ENCODE data around the gene ADGRF1.

ADGRF1 gene

DNA sequence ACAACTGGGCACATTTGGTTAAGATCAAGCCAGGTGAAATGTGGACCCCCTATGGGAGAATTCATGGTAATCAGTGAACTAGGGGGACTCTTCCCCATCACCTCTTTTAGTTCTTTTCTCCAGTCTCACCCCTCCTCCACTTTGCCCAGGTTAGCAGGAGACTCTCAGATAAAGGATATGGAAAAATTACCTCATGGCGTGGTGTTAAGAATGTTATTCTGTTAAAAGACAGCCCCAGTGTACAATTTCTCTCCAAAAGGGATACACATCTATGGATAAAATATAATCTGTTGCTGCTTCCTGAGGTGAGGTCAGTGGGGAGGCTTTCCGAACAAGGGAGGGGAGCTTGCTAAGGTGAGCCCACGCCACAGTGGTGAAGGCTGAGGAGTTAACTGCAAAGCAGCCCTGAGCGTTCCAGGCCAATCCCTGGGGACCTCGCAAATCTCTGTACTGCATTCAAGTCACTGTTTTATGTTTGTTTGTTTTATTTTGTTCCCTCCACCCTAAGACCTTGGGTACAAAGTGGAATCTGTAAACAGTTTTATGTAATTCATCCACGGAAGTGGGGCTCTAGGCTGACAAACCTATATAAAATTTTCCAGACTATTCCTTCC, 52.0 kb downstream of the ADGRF1 start:
- TF ChIP-seq GATA2 (IDR thresholded peaks at IDR 0.05; ENCODE audit: low read depth, low read length) = no peak
- TF ChIP-seq GATA3 (IDR thresholded peaks at IDR 0.05; ENCODE audit: low read depth, low read length) = no peak

DNA sequence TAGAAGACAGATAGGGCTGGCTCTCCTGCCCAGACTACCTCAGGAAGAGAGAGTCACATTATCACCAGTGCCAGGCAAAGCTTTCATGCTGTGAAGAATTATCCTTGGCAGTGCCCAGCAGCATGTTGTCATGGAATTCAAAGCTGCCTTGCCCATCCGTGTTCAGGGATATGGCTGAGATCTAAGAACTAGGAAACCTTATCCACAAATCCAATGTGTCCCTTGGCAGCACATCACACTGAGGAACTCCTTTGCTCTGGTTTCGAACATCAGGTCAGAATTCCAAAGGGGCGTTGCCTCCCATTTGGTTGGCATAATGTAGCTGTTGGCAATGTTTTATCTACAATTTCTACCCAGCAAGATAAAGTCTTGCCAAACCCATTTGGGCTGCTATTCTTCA, 52.7 kb downstream of the ADGRF1 start:
- TF ChIP-seq GATA3 (IDR thresholded peaks at IDR 0.05; ENCODE audit: low read depth, low read length) (no peak), GATA2 (IDR thresholded peaks at IDR 0.05; ENCODE audit: low read depth, low read length) (no peak)

DNA sequence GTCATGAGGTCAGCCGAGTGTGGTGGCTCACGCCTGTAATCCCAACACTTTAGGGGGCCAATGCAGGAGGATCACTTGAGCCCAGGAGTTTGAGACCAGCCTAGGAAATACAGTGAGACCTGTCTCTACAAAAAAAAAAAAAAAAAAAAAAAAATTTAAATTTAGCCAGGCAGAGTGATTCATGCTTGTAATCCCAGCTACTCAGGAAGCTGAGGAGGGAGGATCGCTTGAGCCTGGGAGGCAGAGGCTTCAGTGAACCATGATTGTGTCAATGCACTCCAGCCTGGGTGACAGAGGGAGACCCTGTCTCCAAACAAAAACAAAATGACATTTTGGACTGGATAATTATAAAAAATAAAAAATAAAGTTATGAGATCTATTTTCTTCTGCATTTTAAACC, 56.2 kb downstream of the ADGRF1 start:
- TF ChIP-seq GATA3 (IDR thresholded peaks at IDR 0.05; ENCODE audit: low read depth, low read length) (no peak), GATA2 (IDR thresholded peaks at IDR 0.05; ENCODE audit: low read depth, low read length) (no peak)

DNA sequence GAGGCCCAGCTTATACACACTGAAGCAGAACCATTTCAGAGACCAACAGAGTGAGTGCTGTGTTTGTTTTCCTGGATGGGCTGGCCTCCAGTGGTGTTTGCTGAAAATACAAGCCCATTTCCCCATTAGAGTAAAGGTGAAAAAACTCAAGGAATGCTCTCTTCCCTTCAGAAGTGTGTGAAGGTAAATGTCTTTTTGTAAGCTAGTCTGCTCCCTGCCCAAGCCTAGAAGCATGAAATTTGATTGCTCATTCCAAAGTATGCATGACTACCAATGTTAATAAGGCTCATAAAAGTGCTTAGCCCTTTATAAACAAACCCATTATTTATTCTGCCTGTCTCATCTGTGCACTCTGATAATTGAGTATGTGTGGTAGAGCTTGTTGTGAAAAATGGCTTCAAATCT, 59.1 kb downstream of the ADGRF1 start:
- TF ChIP-seq GATA2 (IDR thresholded peaks at IDR 0.05; ENCODE audit: low read depth, low read length) = no peak
- TF ChIP-seq GATA3 (IDR thresholded peaks at IDR 0.05; ENCODE audit: low read depth, low read length) = no peak

DNA sequence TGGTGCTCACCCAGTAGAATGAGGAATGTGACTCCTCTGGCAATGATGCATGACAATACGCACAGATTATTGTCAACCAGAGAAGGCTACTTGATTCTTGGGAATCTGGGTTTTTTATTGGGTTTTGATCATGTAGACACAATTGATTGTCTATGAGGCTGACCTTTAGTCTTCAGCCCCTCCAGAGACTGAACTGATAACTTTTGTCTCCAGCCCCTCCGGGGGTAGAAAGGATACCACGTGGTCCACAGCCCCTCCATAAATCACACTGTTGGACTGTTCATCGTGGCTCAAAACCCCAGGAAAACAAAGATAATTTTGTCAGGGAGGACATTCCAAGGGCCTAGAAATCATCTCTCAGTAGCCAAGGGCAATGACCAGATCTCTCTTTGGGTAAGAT, 62.9 kb downstream of the ADGRF1 start:
- TF ChIP-seq GATA3 (IDR thresholded peaks at IDR 0.05; ENCODE audit: low read depth, low read length) (no peak), GATA2 (IDR thresholded peaks at IDR 0.05; ENCODE audit: low read depth, low read length) (no peak)

DNA sequence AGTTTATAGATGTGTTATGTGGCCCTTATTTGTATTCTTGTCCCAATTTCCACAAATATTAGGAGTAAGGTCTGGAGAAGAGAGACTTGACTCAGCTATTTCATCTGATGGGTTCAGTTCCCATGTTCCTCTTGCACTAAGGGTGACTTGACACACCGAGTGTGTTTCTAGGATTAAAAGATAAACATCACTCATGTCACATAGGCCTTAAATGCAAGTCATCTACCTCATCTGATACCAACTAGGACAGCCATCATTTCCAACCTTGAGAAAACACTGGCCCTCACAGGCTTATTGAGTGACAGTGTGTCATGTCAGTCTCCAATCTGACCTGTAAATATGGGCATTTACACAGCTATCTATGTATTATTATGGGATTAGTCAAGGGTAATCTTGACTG, 67.3 kb downstream of the ADGRF1 start:
- TF ChIP-seq GATA3 (IDR thresholded peaks at IDR 0.05; ENCODE audit: low read depth, low read length) = no peak

DNA sequence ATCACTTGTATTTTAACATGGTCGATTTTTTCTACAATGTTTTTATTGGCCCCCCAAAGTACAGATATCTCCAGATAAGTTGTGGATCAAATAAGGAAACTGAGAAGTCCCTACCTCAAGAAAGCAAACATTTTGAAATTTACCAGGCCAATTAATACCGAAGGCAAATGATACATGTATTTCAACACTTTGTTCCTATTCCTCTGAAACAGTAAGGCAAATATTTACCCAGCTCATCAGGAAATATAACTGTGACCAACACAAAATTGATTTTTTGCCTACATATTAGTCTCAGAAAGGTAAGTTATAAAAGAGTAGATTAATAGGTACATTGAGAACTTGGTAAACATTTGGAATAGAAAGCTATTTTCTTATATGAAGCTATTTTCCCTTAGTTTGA, 69.1 kb downstream of the ADGRF1 start:
- no peak for TF ChIP-seq GATA3 (IDR thresholded peaks at IDR 0.05; ENCODE audit: low read depth, low read length)
- TF ChIP-seq GATA2 (IDR thresholded peaks at IDR 0.05; ENCODE audit: low read depth, low read length) = no peak

DNA sequence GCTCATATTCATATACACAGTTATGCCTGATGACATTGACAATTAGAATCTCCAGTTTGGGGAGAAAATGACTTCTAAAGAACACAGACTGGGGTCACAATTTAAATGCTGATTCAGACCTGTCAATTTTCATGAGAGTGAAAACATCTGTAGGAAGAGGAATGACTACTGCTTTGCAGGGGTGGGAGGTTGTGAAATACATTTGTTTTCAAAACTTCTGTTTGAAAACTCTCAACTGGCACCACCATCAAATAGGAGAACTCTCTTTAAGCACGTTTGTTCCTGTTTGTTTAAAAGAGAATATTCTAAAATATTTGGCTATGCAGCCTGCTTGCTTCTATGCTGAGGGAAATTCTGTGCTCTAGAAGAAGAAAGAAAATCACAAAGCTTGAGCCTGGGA, 69.6 kb downstream of the ADGRF1 start:
- TF ChIP-seq GATA2 (IDR thresholded peaks at IDR 0.05; ENCODE audit: low read depth, low read length) = no peak

DNA sequence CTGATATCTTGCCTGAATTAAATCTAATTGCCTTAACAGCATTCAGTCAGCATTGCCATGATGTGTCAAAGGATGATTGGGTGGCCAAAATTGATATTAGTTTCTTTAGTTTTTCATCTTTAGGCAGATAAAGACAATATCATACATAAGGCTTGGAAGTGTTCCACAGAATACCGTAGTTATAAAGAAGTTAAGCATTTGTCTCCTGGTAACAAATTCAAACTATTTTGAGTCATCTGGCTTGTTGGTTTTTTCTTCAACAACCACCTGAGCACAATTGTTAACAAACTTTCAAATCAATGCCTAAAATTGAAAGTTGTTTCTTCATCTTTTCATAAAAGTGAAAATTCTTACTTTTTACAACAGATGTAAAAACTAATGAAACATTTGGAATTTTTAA, 72.9 kb downstream of the ADGRF1 start:
- no peak for TF ChIP-seq GATA2 (IDR thresholded peaks at IDR 0.05; ENCODE audit: low read depth, low read length)
- TF ChIP-seq GATA3 (IDR thresholded peaks at IDR 0.05; ENCODE audit: low read depth, low read length) = no peak

DNA sequence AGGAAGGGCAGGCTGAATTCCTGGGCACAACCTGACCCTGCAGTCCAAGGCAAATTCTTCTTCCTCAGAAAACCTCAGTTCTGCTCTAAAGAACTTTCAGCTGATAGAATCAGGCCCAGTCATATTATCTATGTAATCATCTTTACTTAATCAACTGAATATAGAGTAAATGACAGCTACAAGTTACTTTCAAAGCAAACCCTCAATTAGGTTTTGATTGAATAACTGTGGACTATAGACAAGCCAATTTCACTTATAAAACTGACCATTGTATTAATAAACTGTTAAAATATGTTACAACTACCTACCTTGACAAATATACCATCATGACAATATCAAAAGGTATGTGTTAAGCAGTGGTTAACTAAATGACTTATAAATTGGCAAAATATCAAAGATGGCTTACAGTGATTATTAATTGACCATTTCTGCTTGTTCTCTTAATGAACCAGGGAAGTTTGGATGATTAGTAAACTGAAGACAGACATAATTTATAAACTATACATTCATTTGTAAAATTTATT, 74.2 kb downstream of the ADGRF1 start:
- TF ChIP-seq GATA2 (IDR thresholded peaks at IDR 0.05; ENCODE audit: low read depth, low read length) (no peak), GATA3 (IDR thresholded peaks at IDR 0.05; ENCODE audit: low read depth, low read length) (no peak)

DNA sequence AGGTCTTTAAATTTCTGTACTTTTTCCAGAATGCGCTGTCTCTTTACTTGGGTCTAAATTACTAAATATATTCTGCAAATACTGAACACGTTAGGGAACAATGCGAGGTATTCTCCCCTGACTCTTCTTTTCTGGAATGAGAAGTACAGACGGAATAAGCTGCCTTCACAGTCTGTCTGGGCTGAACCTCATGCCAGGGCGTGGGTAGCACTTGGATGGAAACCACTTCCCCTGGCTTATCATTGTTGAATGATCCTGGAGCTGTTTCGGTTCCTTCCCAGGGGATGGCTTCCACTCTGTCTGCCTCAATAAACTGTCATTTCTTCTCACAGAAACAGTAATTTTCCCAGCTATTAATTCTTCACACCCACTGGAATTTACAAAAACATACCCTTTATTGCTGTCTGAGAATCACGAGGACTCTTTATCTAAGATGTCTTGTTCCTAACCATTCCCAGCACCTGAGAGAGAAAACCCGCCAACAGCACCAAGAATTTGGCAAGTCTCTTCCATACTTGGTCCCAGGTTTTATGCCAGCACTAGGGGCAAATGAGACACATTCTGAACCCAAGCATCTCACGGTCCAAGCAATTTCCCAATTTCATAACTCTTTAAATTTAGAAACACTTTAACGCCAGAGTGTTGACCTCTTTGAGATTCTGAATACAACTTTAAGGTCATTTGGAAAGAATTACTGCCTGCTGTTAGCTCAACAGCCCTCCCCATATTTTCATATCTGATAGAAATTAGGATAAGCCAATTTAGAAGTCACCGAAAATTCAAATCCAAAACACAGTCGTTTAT, 77.2 kb downstream of the ADGRF1 start:
- no peak for TF ChIP-seq GATA2 (IDR thresholded peaks at IDR 0.05; ENCODE audit: low read depth, low read length)

DNA sequence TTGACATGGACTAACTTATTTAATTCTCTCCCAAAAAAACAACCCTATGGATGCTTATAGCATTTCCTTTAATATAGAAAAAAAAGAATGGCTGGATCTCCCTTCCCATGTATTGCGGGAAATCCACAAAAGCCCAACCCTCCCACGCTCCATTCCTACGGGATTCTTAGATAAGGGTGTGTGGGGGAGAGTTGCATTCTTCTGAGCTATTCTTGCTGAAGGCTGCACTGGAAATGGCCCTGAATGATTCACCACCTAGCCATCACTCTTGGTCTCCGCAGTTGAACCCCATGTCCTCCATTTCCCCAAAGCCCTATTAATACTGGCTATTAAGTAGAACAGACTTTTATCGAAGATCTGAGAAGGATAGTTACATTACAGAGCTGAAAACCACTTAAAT, 78.5 kb downstream of the ADGRF1 start:
- TF ChIP-seq GATA3 (IDR thresholded peaks at IDR 0.05; ENCODE audit: low read depth, low read length) (no peak), GATA2 (IDR thresholded peaks at IDR 0.05; ENCODE audit: low read depth, low read length) (no peak)

DNA sequence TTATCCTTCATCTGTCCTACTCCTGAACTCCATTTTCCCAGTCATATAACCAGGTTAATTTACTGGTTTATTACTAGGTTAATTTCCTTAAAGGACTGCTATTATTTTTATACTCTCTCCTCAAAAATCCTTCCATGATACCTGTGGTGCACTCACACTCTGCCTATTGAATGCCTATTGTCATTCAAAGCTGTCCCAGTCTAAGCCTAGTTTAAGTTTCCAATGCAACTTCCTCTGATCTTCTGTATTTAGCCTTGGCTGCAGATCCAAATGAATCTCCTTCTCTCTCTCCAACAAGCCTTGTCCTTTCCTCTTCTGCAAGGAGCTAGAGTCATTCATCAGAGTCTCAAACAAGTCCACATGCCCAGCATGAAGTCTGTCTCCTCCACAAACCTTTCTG, 79.1 kb downstream of the ADGRF1 start:
- TF ChIP-seq GATA3 (IDR thresholded peaks at IDR 0.05; ENCODE audit: low read depth, low read length) = no peak
- no peak for TF ChIP-seq GATA2 (IDR thresholded peaks at IDR 0.05; ENCODE audit: low read depth, low read length)

DNA sequence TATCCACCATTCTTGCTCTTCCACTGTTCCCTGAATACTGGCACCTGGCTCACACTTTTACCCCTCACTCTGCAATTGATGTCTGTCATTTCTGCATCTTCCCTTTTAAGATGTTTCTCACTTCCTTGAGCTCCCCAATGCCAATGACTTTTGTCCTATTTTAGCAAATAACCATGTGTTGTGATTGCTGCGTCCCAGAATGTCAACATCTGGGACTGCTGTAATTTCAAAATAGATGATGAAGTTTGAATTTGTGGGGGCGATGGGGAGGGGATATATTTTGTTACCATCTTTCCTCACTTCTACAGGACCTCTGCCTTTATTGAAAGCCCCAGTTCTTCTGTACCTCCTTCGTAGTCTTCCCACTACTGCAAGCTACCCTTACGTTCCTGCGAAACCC, 80.4 kb downstream of the ADGRF1 start:
- TF ChIP-seq GATA2 (IDR thresholded peaks at IDR 0.05; ENCODE audit: low read depth, low read length) (no peak), GATA3 (IDR thresholded peaks at IDR 0.05; ENCODE audit: low read depth, low read length) (no peak)

DNA sequence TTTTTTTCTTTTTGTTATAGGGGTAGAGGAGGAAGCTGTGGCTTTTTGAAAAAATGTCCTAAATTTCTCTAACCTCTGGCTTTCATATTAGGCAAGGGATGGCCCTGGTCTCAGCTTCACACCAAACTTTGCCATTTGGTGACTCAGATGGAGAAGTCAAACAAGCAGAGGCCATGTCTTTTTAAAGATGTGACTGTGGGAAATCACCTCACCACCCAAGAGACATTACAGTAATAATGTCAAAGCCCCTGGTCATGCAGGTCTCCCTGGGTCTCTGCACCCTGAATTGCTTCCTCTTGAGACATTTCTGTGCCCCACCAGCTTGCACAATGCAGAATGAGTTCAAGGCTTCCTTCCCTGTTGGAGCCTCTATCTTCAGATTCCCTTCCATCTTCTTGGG, 80.9 kb downstream of the ADGRF1 start:
- no peak for TF ChIP-seq GATA2 (IDR thresholded peaks at IDR 0.05; ENCODE audit: low read depth, low read length)
- TF ChIP-seq GATA3 (IDR thresholded peaks at IDR 0.05; ENCODE audit: low read depth, low read length) = no peak
